IMR-90 (cell line): ENCODE data around the gene GRB10. TPM values are rescaled to one million over a fixed set of nuclear protein-coding genes. Genes with fewer than 3 reads are reported as not detected.

Experiments
- ATAC-seq: fragments of 200-7000 bp; cut with Tn5 transposase; 2 replicates; pipeline ENCODE4 v1.9.1; 2020; ENCODE audit warnings: low read depth, mild to moderate bottlenecking, moderate library complexity
- BruUV-seq: library from RNA; stranded (reverse); fragments of 400-500 nt; replicated peaks from 2 replicates; lab custom pipeline; 2021; lab: Mats Ljungman, UMichigan
- CTCF ChIA-PET: fragments of 300-600 bp; formaldehyde crosslinking; extraction: SDS; loops from one replicate; lab custom pipeline; 2021; ENCODE audit warnings: antibody characterized with exemption; lab: Yijun Ruan, JAX
- POLR2A ChIA-PET: fragments of 300-600 bp; sonication (Branson Sonifier 250); formaldehyde crosslinking; loops from one replicate; lab custom pipeline; 2022; ENCODE audit warnings: antibody characterized with exemption; ENCODE audit not compliant: unreplicated experiment; lab: Charles Lee
- DNase-seq: peaks from one replicate; pipeline ENCODE4 v3.0.0; 2013
- H2AFZ ChIP-seq: replicated peaks from 2 replicates; pipeline ENCODE3; 2013; ENCODE audit warnings: low read length, mild to moderate bottlenecking; ENCODE audit not compliant: poor library complexity
- H2AK5ac ChIP-seq: 2 replicates; pipeline ENCODE4 v1.6.1; 2013; ENCODE audit warnings: low read depth, low read length, inconsistent platforms
- H2AK9ac ChIP-seq: replicated peaks from 2 replicates; pipeline ENCODE3; 2013; ENCODE audit warnings: mild to moderate bottlenecking, low read depth, low read length, moderate library complexity; ENCODE audit not compliant: poor library complexity
- H2BK120ac ChIP-seq: 2 replicates; pipeline ENCODE4 v1.6.1; 2013; ENCODE audit warnings: low read depth, low read length, inconsistent platforms
- H2BK15ac ChIP-seq: 3 replicates; pipeline ENCODE4 v1.6.1; 2013; ENCODE audit warnings: low read depth, low read length, inconsistent platforms
- H2BK20ac ChIP-seq: 2 replicates; pipeline ENCODE4 v1.6.1; 2013; ENCODE audit warnings: low read depth, mild to moderate bottlenecking, inconsistent platforms, low read length, moderate library complexity
- H2BK5ac ChIP-seq: 2 replicates; pipeline ENCODE4 v1.6.1; 2013; ENCODE audit warnings: mild to moderate bottlenecking, low read depth, low read length, inconsistent platforms; ENCODE audit not compliant: poor library complexity, severe bottlenecking
- H3K14ac ChIP-seq: replicated peaks from 2 replicates; pipeline ENCODE4 v1.6.1; 2013; ENCODE audit warnings: low read depth, low read length, inconsistent platforms
- H3K18ac ChIP-seq: 2 replicates; pipeline ENCODE4 v1.6.1; 2013; ENCODE audit warnings: low read depth, low read length, control low read depth
- H3K23ac ChIP-seq: 2 replicates; pipeline ENCODE4 v1.6.1; 2013; ENCODE audit warnings: low read depth, low read length, inconsistent platforms
- H3K27ac ChIP-seq: 2 replicates; pipeline ENCODE4 v1.5.1; 2013; ENCODE audit warnings: mild to moderate bottlenecking, control low read depth, low read length; ENCODE audit not compliant: insufficient read depth
- H3K27me3 ChIP-seq: 2 replicates; pipeline ENCODE4 v1.6.1; 2013; ENCODE audit warnings: low read length; ENCODE audit not compliant: control insufficient read depth, insufficient read depth
- H3K36me3 ChIP-seq: 2 replicates; pipeline ENCODE4 v1.6.1; 2013; ENCODE audit warnings: low read length, mixed read lengths; ENCODE audit not compliant: control insufficient read depth, insufficient read depth
- H3K4ac ChIP-seq: 2 replicates; pipeline ENCODE4 v1.6.1; 2013; ENCODE audit warnings: low read depth, low read length, inconsistent platforms
- H3K4me1 ChIP-seq: 2 replicates; pipeline ENCODE4 v1.6.1; 2013; ENCODE audit warnings: low read length, mixed read lengths; ENCODE audit not compliant: control insufficient read depth, insufficient read depth
- H3K4me2 ChIP-seq: 2 replicates; pipeline ENCODE4 v1.6.1; 2013; ENCODE audit warnings: low read depth, mild to moderate bottlenecking, control low read depth, low read length, moderate library complexity
- H3K4me3 ChIP-seq: 2 replicates; pipeline ENCODE4 v1.5.1; 2013; ENCODE audit warnings: low read depth, mild to moderate bottlenecking, control low read depth, low read length, moderate library complexity; ENCODE audit not compliant: insufficient read depth
- H3K56ac ChIP-seq: 2 replicates; pipeline ENCODE4 v1.6.1; 2013; ENCODE audit warnings: low read length, inconsistent platforms; ENCODE audit not compliant: insufficient read depth; ENCODE audit errors: extremely low read depth
- H3K79me1 ChIP-seq, 2 experiments: 2 replicates each; pipeline ENCODE4 v1.6.1; 2013; ENCODE audit warnings: low read length in 2 of 2, inconsistent platforms in 1 of 2, low read depth in 1 of 2
- H3K9ac ChIP-seq: 2 replicates; pipeline ENCODE4 v1.6.1; 2013; ENCODE audit warnings: low read depth, low read length, control low read depth
- H3K9me1 ChIP-seq: 2 replicates; pipeline ENCODE4 v1.6.1; 2013; ENCODE audit warnings: low read length, inconsistent platforms; ENCODE audit not compliant: insufficient read depth
- H3K9me3 ChIP-seq: 2 replicates; pipeline ENCODE4 v1.6.1; 2013; ENCODE audit warnings: low read length; ENCODE audit not compliant: control insufficient read depth, insufficient read depth
- H4K20me1 ChIP-seq: 2 replicates; pipeline ENCODE4 v1.6.1; 2013; ENCODE audit warnings: low read length, inconsistent platforms; ENCODE audit not compliant: insufficient read depth
- H4K5ac ChIP-seq: 2 replicates; pipeline ENCODE4 v1.6.1; 2013; ENCODE audit warnings: mild to moderate bottlenecking, low read depth, low read length, control low read depth
- H4K8ac ChIP-seq, 2 experiments: 2 replicates each; pipeline ENCODE4 v1.6.1; 2013; ENCODE audit warnings: low read depth in 2 of 2, low read length in 2 of 2, control low read depth in 1 of 2, inconsistent platforms in 1 of 2
- H4K91ac ChIP-seq: 2 replicates; pipeline ENCODE4 v1.6.1; 2013; ENCODE audit warnings: low read depth, low read length, inconsistent platforms; ENCODE audit not compliant: insufficient read depth
- MAFK ChIP-seq: IDR thresholded peaks from 2 replicates; pipeline ENCODE4 v1.6.1; 2012; ENCODE audit warnings: low read depth, low read length, improper control_type of control experiment
- MAZ ChIP-seq: IDR thresholded peaks from 2 replicates; pipeline ENCODE4 v1.6.1; 2012; ENCODE audit warnings: low read depth, mild to moderate bottlenecking, low read length, improper control_type of control experiment, moderate library complexity, borderline replicate concordance
- MXI1 ChIP-seq: IDR thresholded peaks from 2 replicates; pipeline ENCODE4 v1.6.1; 2012; ENCODE audit warnings: low read depth, mild to moderate bottlenecking, low read length, moderate library complexity, borderline replicate concordance
- RCOR1 ChIP-seq: IDR thresholded peaks from 2 replicates; pipeline ENCODE4 v1.6.1; 2012; ENCODE audit warnings: mild to moderate bottlenecking, low read length, improper control_type of control experiment; ENCODE audit not compliant: insufficient replicate concordance
- RFX5 ChIP-seq: IDR thresholded peaks from 2 replicates; pipeline ENCODE4 v1.8.0; 2012; ENCODE audit warnings: low read depth, mild to moderate bottlenecking, low read length, moderate library complexity
- SMC3 ChIP-seq: fragments of 150-350 bp; IDR thresholded peaks from 2 replicates; pipeline ENCODE4 v1.6.1; 2016; ENCODE audit warnings: low read depth, mild to moderate bottlenecking, antibody characterized with exemption, low read length, moderate library complexity
- WGBS, 2 experiments: methylation state at CpG; one replicate each; pipeline versions ENCODE4 v1.1.5 to v1.1.7; 2013; ENCODE audit warnings: missing lambda C conversion rate in 2 of 2; ENCODE audit not compliant: insufficient read length in 1 of 2; ENCODE audit errors: extremely low coverage in 2 of 2; 5-methylcytosine and 5-hydroxymethylcytosine counted together
- dilution Hi-C: fragments of 300-500 bp; cut with HindIII; formaldehyde crosslinking; loops from one replicate; pipeline ENCODE4 v1.14.3; 2018; ENCODE audit warnings: low sequenced_read_pairs; ENCODE audit not compliant: unreplicated experiment
- in situ Hi-C: fragments of 300-500 bp; cut with MboI; formaldehyde crosslinking; loops from 3 replicates; pipeline ENCODE4 v1.14.3; 2019; ENCODE audit warnings: low sequenced_read_pairs, inconsistent platforms, mixed read lengths
- intact Hi-C: fragments of 100-400 bp; cut with micrococcal nuclease; formaldehyde crosslinking; loops from 2 replicates; pipeline ENCODE4 v1.10.0; 2022
- polyA plus RNA-seq, 3 experiments: library from polyadenylated mRNA; depleted of rRNA; stranded (reverse); fragments of >200 nt; gene quantifications; 2 replicates each; pipeline ENCODE4 v1.2.3, GENCODE V29; 2012; ENCODE audit warnings: low replicate concordance in 1 of 3
- total RNA-seq: library from RNA; depleted of rRNA; stranded (reverse); fragments of >200 nt; gene quantifications from 2 replicates; pipeline ENCODE4 v1.2.3, GENCODE V29; 2012
- TF ChIP-seq, protein P1 (sequence below): conservative IDR thresholded peaks from 2 replicates; pipeline ENCODE4 v1.5.1; 2012; ENCODE audit warnings: mild to moderate bottlenecking, low read depth, low read length, improper control_type of control experiment
- TF ChIP-seq, protein P2 (sequence below): fragments of 150-350 bp; IDR thresholded peaks from 2 replicates; pipeline ENCODE4 v1.6.1; 2017; ENCODE audit warnings: mild to moderate bottlenecking, antibody characterized with exemption, low read length, low read depth

The GRB10 gene
- total and polyA plus RNA-seq, 2 of the 4 experiments (the other 2 are of a cell fraction) = 6.3 to 15.1 TPM

DNA sequence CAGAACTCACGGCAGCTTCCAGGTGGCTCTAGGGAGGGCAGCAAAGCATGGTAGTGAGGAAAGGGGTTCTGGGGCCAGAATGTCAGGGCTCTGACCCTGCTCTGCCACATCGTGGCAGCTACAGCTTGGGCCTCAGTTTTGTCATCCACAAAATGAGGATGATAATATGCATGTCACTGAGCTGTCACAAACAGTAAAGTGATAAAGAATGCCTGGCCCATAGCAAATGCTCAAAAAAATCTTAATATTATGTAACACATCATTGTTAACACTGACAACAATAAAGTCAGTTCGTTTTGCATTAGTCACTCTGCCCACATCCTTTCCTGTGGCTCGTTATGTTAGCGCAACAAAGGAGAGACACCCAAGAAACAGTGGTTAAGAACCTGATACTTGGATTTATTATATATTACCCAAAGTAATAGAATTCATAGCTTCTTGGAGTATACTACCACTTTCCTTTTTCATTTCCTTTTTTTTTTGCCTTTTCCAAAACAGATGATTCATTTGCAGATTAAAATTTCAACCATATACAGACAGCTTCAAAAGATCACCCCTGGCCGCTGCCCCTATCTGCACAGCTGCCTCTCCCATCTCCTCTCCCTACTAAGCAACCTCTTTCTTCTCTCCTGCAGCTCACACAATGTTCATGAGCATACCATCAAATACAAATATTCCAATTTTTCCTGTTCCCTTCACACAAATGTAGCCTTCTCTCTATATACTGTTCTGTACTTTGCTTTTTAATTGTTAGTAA lies 172.0 kb downstream of the GRB10 start:
- Histone ChIP-seq H3K4ac (no peak overlapping the region), H3K27ac (no peak overlapping the region), H4K8ac (no peak overlapping the region), H3K56ac (no peak overlapping the region), H3K27me3 (no peaks in the 10 kb centered on the region), H3K9me3 (no peaks in the 10 kb centered on the region), H3K4me2 (no peak overlapping the region), H3K14ac (no peak overlapping the region), H2AFZ (no peak overlapping the region), H3K4me1 (no peaks in the 10 kb centered on the region), H2BK15ac (no peak overlapping the region), H4K20me1 (no peaks in the 10 kb centered on the region), H4K5ac (no peak overlapping the region), H3K79me1 (no peaks in the 10 kb centered on the region), H4K91ac (no peak overlapping the region), H2BK20ac (no peak overlapping the region), H3K23ac (no peak overlapping the region), H2AK9ac (no peak overlapping the region), H3K9me1 (peaks cover 4% of the 10 kb centered on the region; the same call in 1 of the 2 replicates), H3K36me3 (peaks cover 36% of the 10 kb centered on the region), H2BK5ac (no peak overlapping the region), H2BK120ac (no peak overlapping the region), H3K4me3 (no peak overlapping the region), H3K9ac (no peak overlapping the region), H2AK5ac (no peak overlapping the region), H3K18ac (no peak overlapping the region)
- in situ Hi-C loops = no loop called here
- ATAC-seq (no peak), DNase-seq (peak; percentile 37)
- dilution Hi-C loops = no loop called here
- intact Hi-C loops = no loop called here
- ChIA-PET CTCF (interaction anchor here (0.9 kb wide), 1 partner anchor 23 kb away, joined by 3 read pairs; no protein-coding TSS in a partner anchor), POLR2A (no interaction called here)
- WGBS, 2 experiments = 100% methylated on average over 1 of the region's 6 CpGs; no CpG with 5 or more reads in 1 of the 2 experiments
- TF ChIP-seq, protein P1, sequence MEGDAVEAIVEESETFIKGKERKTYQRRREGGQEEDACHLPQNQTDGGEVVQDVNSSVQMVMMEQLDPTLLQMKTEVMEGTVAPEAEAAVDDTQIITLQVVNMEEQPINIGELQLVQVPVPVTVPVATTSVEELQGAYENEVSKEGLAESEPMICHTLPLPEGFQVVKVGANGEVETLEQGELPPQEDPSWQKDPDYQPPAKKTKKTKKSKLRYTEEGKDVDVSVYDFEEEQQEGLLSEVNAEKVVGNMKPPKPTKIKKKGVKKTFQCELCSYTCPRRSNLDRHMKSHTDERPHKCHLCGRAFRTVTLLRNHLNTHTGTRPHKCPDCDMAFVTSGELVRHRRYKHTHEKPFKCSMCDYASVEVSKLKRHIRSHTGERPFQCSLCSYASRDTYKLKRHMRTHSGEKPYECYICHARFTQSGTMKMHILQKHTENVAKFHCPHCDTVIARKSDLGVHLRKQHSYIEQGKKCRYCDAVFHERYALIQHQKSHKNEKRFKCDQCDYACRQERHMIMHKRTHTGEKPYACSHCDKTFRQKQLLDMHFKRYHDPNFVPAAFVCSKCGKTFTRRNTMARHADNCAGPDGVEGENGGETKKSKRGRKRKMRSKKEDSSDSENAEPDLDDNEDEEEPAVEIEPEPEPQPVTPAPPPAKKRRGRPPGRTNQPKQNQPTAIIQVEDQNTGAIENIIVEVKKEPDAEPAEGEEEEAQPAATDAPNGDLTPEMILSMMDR = no peak
- TF ChIP-seq MAFK (no peak), RCOR1 (no peak), RFX5 (no peak), SMC3 (no peak), MAZ (no peak), MXI1 (no peak)
- TF ChIP-seq, protein P2, sequence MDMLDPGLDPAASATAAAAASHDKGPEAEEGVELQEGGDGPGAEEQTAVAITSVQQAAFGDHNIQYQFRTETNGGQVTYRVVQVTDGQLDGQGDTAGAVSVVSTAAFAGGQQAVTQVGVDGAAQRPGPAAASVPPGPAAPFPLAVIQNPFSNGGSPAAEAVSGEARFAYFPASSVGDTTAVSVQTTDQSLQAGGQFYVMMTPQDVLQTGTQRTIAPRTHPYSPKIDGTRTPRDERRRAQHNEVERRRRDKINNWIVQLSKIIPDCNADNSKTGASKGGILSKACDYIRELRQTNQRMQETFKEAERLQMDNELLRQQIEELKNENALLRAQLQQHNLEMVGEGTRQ = no peak
- no TSS peak for BruUV-seq
